OCI-LY3 (cell line): ENCODE measurements around the gene NTRK1.

Experiments
- H2AFZ ChIP-seq: fragments of 200-600, 300-600 bp; shearing (Covaris generic); 2 replicates; pipeline ENCODE4 v1.6.0; 2014; ENCODE audit warnings: antibody characterized with exemption, low read depth, low read length
- H3K27ac ChIP-seq: fragments of 200-600, 300-600 bp; sonication (generic); 2 replicates; pipeline ENCODE4 v1.5.1; 2014; ENCODE audit warnings: mild to moderate bottlenecking, low read length, moderate library complexity, mixed read lengths
- H3K27me3 ChIP-seq: fragments of 200-600, 300-600 bp; sonication (generic); 2 replicates; pipeline ENCODE4 v1.6.1; 2014; ENCODE audit warnings: low read depth, low read length, mixed read lengths
- H3K36me3 ChIP-seq: fragments of 200-600, 300-600 bp; sonication (generic); replicated peaks from 2 replicates; pipeline ENCODE3; 2014; ENCODE audit warnings: low read depth, low read length, mixed read lengths
- H3K4me1 ChIP-seq: fragments of 300-600, 200-600 bp; sonication (generic); 2 replicates; pipeline ENCODE4 v1.6.1; 2014; ENCODE audit warnings: low read length, mixed read lengths
- H3K4me2 ChIP-seq: fragments of 200-600, 300-600 bp; sonication (generic); 2 replicates; pipeline ENCODE4 v1.6.1; 2014; ENCODE audit warnings: low read length, mixed read lengths
- H3K4me3 ChIP-seq: fragments of 300-600, 200-600 bp; sonication (generic); 2 replicates; pipeline ENCODE4 v1.5.1; 2014; ENCODE audit warnings: antibody characterized with exemption, mild to moderate bottlenecking, low read length, moderate library complexity
- H3K79me2 ChIP-seq: fragments of 300-600, 200-600 bp; shearing (Covaris generic); 2 replicates; pipeline ENCODE4 v1.6.1; 2014; ENCODE audit warnings: mild to moderate bottlenecking, low read length, mixed read lengths
- H3K9ac ChIP-seq: fragments of 300-600, 200-600 bp; shearing (Covaris generic); 2 replicates; pipeline ENCODE4 v1.6.0; 2014; ENCODE audit warnings: mild to moderate bottlenecking, low read length, moderate library complexity
- H3K9me3 ChIP-seq: fragments of 200-600, 300-600 bp; shearing (Covaris generic); 2 replicates; pipeline ENCODE4 v1.6.1; 2014; ENCODE audit warnings: low read length, mixed read lengths; ENCODE audit not compliant: insufficient read depth
- H4K20me1 ChIP-seq: fragments of 200-600, 300-600 bp; sonication (generic); 2 replicates; pipeline ENCODE4 v1.6.1; 2016; ENCODE audit warnings: low read length, mixed read lengths; ENCODE audit not compliant: insufficient read depth
- EZH2phosphoT487 ChIP-seq: fragments of 200-600 bp; shearing (Covaris generic); IDR thresholded peaks from 2 replicates; pipeline ENCODE4 v1.6.1; 2018; ENCODE audit warnings: antibody characterized with exemption, mixed run types, low read depth
- TF ChIP-seq, protein P1 (sequence below): fragments of 200-600, 300-600 bp; sonication (generic); IDR thresholded peaks from 2 replicates; pipeline ENCODE4 v1.5.1; 2014; ENCODE audit warnings: antibody characterized with exemption, low read length, low read depth

Gene NTRK1

GRCh38 chr1:156904187-156904959 lies 43.7 kb downstream of the NTRK1 start:
- Histone ChIP-seq H3K9ac (no peak overlapping the region), H3K4me1 (peaks cover 23% of the 10 kb centered on the region), H2AFZ (no peak overlapping the region), H3K36me3 (no peaks in the 10 kb centered on the region), H3K9me3 (no peaks in the 10 kb centered on the region), H3K27ac (no peak overlapping the region), H3K4me3 (no peak overlapping the region), H3K27me3 (peaks cover 10% of the 10 kb centered on the region), H3K79me2 (no peaks in the 10 kb centered on the region), H4K20me1 (no peaks in the 10 kb centered on the region), H3K4me2 (no peak overlapping the region)
- no peak for TF ChIP-seq EZH2phosphoT487
- TF ChIP-seq, protein P1, sequence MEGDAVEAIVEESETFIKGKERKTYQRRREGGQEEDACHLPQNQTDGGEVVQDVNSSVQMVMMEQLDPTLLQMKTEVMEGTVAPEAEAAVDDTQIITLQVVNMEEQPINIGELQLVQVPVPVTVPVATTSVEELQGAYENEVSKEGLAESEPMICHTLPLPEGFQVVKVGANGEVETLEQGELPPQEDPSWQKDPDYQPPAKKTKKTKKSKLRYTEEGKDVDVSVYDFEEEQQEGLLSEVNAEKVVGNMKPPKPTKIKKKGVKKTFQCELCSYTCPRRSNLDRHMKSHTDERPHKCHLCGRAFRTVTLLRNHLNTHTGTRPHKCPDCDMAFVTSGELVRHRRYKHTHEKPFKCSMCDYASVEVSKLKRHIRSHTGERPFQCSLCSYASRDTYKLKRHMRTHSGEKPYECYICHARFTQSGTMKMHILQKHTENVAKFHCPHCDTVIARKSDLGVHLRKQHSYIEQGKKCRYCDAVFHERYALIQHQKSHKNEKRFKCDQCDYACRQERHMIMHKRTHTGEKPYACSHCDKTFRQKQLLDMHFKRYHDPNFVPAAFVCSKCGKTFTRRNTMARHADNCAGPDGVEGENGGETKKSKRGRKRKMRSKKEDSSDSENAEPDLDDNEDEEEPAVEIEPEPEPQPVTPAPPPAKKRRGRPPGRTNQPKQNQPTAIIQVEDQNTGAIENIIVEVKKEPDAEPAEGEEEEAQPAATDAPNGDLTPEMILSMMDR = no peak

DNA sequence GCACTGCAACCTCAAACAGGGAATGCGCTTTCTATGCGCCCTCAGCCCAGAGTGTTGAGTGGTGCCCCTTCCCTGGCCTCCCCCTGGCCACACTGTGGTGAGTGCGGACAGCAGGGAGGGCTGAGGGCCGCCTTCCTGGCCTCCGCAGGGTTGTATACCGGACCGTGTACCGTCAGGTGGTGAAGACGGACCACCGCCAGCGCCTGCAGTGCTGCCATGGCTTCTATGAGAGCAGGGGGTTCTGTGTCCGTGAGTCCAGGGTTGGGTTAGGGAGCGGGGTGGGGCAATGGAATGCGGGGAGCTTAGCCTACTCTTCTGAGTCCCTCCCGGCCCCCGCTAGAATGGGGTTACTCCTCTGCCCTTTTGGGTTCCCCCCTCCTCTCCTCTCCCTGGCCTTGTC lies 44.5 kb downstream of the NTRK1 start:
- peaks cover 10% of the 10 kb centered on the region for H3K27me3 ChIP-seq
- no peak overlapping the region for H3K4me3 ChIP-seq
- H3K79me2 ChIP-seq = no peaks in the 10 kb centered on the region
- no peak overlapping the region for H3K4me2 ChIP-seq
- no peak overlapping the region for H3K9ac ChIP-seq
- H3K9me3 ChIP-seq = no peaks in the 10 kb centered on the region
- peaks cover 17% of the 10 kb centered on the region for H3K4me1 ChIP-seq
- H3K36me3 ChIP-seq = no peaks in the 10 kb centered on the region
- H2AFZ ChIP-seq = no peak overlapping the region
- H3K27ac ChIP-seq = no peak overlapping the region
- no peak for TF ChIP-seq EZH2phosphoT487
- TF ChIP-seq, protein P1 = no peak
- no peaks in the 10 kb centered on the region for H4K20me1 ChIP-seq

DNA sequence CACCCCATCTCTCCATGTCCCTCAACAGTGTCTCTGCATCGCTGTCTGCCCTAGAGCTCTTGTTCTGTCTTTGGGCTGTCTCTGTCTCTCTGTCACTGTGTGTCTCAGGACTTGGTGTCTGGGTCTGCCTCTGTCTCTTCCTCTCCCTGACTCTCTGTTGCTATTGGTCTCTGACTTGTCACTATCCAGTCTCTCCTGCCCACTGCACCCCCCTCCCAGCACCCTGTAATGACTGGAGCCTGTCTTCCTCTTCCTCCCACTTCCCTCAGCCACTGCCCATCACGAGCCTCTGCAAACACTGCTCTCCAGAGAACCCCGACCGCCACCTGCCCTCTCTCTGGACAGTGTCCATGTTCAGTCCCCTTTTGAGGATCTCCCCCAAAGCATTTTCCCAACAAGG lies 45.0 kb downstream of the NTRK1 start:
- no peak overlapping the region for H3K27ac ChIP-seq
- H3K79me2 ChIP-seq = no peaks in the 10 kb centered on the region
- no peak overlapping the region for H3K4me3 ChIP-seq
- no peaks in the 10 kb centered on the region for H4K20me1 ChIP-seq
- H3K27me3 ChIP-seq = peaks cover 10% of the 10 kb centered on the region
- H3K36me3 ChIP-seq = no peaks in the 10 kb centered on the region
- TF ChIP-seq EZH2phosphoT487 = no peak
- TF ChIP-seq, protein P1 = no peak
- H3K9me3 ChIP-seq = no peaks in the 10 kb centered on the region
- H2AFZ ChIP-seq = no peak overlapping the region
- no peak overlapping the region for H3K4me2 ChIP-seq
- H3K9ac ChIP-seq = no peak overlapping the region
- peaks cover 14% of the 10 kb centered on the region; the same call in 1 of the 2 replicates for H3K4me1 ChIP-seq

DNA sequence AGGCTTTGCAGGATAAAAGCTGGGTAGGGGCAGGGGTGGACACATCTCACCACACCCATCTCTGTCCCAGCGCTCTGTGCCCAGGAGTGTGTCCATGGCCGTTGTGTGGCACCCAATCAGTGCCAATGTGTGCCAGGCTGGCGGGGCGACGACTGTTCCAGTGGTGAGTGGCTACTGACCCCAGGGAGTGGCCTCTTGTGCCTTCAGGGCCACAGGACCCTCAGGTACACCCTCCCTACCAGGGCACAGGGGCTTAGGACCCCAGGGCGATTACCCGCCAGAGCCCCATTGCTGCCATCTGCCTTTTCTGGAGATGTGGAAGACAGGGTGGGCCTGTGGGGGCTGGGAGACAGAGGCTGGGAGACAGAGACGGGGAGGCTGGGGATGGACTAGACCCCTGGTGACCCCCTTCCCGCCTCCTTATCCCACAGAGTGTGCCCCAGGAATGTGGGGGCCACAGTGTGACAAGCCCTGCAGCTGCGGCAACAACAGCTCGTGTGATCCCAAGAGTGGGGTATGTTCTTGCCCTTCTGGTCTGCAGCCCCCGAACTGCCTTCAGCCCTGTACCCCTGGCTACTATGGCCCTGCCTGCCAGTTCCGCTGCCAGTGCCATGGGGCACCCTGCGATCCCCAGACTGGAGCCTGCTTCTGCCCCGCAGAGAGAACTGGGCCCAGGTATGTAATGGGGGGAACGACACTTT lies 45.7 kb downstream of the NTRK1 start:
- Histone ChIP-seq H3K9me3 (no peaks in the 10 kb centered on the region), H2AFZ (no peak overlapping the region), H3K79me2 (no peaks in the 10 kb centered on the region), H3K27me3 (peaks cover 10% of the 10 kb centered on the region), H3K27ac (no peak overlapping the region), H3K9ac (no peak overlapping the region), H3K4me1 (peaks cover 14% of the 10 kb centered on the region; the same call in 1 of the 2 replicates), H3K36me3 (no peaks in the 10 kb centered on the region), H3K4me3 (no peak overlapping the region), H4K20me1 (no peaks in the 10 kb centered on the region), H3K4me2 (no peak overlapping the region)
- TF ChIP-seq EZH2phosphoT487 = no peak
- TF ChIP-seq, protein P1 = no peak
